NCI-H1930 (cell line): ENCODE results near the gene LONP1.

Source experiments
- DNase-seq, 2 experiments: peaks; one replicate each; lab custom pipeline; 2025; lab: John Stamatoyannopoulos, UW

Gene LONP1

DNA sequence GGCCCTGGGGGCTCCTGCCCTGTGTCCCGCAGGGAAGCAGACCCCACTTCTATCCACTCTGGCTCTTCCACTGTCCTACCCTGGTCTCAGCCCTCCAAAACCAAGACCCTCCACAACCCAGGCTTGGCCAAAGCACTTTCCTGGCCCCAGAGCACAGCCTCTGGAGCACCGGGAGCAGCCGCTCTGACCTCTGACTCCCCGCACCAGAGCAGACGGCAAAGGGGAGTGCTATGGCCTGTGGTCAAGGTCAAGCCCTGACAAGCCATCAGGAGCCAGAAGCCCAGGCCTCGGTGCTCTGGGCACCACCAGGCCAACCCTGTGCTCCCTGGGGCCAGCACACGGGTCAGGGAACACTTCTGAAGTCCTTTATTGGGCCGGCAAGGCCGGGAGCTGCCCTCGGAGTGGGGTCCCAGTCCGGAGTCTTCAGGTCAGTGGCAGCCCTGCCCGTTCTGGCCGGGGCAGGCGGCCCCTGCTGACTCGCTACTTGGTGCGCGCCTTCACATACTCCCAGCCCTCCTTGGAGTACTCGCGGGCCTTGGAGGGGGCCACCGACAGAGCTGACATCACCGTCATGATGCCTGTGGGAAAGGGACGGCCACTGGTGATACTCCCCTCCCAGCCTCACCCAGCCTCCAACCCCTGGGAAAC is 41.8 kb downstream of the LONP1 start:
- no peak for DNase-seq

DNA sequence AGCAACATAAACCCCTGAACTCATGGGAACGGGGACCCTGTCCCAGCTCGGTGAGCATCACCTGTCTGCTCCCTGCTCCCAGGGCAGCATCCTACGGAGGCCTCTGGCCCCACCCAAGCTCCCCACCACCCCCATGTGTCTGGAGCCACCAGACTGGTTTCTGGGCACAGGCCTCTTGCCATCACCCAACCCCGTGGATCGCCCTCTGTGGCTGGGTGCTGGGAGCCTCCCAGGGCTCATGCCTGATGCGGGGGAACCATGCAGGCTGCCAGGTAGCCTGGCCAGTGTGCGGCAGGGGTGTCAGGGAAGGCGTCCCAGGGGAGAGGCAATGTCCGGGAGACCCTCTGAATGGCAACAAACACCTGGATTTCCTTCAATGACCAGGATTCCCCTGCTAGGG is 42.4 kb downstream of the LONP1 start:
- no peak for DNase-seq

DNA sequence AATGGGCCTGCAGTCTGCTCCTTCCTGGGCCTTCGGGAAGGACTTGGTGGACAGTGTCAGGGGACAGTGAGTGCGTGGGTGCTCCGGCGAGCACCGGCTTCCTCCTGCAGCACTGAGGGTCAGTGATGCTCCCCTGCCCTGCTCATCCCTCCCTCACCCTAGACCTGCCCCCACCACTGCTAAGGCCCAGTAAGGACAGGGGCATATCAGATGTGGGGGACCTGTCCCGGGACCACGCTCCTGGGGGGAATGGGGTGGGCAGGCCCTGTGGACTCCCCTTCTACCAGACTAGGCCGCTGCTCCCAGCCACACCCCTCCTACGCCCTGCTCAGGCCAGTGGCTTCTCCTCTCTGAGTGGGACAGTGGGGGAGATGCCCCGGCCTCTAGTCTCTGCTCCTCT is 42.8 kb downstream of the LONP1 start:
- DNase-seq, result no peak

DNA sequence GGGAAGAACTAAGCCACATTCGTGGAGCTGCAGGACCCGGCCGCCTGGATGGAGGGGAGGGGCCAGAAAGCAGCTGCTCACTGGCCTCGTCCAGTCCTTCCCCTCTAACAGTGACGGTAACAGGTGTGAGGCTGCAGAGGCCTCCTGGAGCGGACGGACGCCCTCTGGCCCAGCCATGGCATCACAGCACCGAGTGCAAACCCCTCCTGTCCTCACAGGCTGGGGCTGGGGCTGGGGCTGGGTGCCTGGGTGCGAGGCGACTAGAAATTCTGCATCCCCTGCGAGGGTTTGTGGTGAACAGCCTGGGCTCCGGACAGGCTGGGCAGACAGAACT is 43.2 kb downstream of the LONP1 start:
- no peak for DNase-seq

DNA sequence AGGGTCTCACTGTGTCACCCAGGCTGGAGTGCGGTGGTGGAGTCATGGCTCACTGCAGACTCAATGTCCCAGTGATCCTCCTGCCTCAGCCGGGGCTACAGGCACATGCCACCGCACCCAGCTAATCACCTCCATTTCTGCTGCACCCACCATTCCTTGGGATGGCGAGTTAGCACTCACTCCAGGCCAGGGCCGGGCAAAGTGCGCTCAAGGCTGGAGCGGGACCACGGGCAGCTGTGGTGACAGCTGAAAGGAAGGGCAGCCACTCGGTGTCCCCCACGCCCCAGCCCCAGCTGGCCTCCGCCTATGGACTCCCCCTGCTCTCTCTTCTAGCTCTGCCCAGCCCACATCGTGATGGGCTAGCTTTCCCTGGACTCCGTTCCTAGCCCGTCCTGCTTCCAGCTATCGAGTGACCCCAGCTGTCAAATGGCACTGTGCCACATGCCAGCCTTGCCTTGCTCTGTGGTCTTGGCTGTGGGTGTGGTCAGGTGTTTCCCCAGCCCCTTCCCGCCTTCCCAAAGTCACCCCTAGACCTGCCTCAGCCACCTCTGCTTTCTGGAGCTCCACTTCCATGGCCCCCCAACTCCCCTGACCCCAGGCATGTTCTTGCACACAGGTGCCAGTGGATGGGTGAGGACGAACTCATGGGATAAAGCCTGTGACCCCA is 43.7 kb downstream of the LONP1 start:
- DNase-seq, result no peak

DNA sequence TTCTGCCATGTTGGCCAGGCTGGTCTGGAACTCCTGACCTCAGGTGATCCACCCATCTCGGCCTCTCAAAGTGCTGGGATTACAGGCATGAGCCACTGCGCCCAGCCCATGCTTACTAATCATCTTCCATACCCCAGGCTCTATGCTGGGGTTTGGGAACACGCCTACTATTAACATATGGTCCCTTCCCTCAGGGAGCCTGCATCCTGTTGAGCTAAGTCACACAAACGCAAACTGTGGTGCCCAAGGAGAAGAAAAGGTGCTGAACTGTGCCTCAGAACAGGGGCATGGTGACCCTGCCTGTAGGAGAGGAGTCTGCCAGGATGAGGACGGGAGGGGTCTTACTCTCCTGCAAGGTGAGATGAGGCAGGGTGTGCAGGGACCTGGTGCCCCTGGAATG is 45.2 kb downstream of the LONP1 start:
- DNase-seq, result no peak

DNA sequence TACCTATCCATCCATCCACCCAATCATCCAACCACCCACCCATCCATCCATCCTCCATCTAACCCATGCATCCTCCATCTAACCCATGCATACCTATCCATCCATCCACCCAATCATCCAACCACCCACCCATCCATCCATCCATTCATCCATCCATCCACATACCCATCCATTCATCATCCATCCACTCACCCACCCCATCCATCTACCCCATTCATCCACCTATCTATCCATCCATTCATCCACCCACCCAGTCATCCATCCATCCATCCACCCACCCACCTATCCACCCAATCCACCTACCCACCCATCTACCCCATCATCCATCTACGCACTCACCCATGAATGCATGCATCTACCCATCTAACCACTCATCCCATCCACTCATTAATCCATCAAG is 46.2 kb downstream of the LONP1 start:
- no peak for DNase-seq

DNA sequence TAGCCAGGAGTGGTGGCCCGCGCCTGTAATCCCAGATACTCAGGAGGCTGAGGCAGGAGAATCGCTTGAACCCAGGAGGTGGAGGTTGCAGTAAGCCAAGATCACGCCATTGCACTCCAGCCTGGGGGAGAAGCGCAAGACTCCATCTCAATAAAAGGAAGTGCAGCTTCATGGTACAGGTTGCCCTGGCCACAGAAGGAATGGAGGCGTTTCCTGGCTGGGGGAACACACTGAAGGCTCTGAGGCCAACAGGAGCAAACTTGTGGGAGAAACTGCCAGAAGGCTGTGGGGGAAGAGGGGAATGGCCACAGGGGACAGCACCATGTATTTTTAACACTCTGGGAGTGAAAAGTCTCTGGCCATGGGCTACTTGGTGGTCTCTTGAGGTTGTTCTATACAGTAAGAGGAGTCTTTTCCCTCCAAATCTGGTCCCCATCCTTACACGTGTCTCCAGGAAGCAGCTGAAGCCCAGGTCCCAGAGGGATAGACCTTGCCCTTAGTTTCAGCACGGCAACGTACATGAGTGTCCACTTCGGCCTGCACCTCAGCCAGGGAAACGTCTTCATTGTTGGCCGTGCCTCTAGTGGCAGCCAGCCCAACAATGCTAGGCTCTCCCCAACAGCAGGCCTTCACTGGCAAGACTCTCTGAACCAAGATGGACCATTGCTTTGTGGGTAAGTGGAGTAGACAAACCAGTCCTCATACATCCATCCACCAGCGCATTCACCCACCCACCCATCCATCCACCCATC is 47.1 kb downstream of the LONP1 start:
- DNase-seq, result no peak

DNA sequence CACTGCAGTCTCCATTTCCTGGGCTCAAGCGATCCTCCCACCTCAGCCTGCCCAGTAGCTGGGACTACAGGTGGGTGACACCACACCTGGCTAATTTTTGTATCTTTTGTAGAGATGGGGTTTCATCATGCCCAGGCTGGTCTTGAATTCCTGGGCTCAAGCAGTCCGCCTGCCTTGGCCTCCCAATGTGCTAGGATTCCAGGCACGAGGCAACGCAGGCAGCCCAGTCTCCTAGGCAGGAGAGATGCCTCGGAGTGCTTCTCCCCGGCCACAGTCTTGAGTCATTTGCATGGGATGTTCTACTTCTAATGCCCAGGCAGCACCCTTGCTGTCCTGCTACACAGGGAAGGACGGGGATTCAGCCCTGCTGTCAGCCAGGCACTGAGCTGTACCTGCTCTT is 48.3 kb downstream of the LONP1 start:
- no peak for DNase-seq

DNA sequence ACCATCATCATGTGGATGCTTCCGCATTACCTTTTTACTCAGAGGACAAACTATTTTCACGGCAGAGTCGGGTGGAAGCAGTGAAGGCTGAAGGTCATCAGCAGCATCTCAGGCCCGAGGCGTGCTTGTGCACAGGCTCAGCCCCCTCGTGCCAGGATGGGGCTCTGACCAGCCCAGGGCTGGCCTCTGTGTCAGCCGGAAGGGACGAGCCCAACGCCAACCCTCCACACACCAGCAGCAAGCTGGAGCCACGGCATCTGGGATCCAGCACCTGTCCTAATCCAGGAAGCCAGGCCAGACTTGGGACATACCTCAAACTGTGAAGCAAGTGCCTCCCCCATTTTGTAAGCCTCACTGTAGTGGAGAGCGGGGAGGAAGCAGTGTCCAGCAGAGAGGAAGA is 50.7 kb downstream of the LONP1 start:
- no peak for DNase-seq

DNA sequence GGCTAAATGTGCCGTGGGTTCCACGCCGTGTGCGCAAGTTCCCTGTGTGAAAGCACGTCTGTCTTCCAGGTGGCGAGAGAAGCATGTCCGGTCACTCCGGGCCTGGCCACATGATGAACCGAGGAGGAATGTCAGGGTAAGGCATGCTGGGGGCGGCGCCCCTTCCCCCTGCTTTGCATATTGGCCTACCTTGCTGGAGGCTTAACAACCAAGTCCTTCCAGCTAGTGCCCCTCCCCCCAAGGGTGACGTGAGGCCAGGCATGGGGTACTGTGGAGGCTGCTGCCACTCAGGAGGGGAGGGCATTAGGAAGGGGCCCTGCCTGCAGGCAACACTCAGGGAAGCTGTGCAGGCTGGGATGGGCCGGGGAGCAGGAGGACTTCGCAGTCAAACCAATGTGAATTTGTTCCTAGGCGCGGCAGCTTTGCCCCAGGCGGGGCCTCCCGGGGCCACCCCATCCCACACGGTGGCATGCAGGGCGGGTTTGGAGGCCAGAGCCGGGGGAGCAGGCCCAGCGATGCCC is 52.1 kb downstream of the LONP1 start:
- DNase-seq, result no peak

DNA sequence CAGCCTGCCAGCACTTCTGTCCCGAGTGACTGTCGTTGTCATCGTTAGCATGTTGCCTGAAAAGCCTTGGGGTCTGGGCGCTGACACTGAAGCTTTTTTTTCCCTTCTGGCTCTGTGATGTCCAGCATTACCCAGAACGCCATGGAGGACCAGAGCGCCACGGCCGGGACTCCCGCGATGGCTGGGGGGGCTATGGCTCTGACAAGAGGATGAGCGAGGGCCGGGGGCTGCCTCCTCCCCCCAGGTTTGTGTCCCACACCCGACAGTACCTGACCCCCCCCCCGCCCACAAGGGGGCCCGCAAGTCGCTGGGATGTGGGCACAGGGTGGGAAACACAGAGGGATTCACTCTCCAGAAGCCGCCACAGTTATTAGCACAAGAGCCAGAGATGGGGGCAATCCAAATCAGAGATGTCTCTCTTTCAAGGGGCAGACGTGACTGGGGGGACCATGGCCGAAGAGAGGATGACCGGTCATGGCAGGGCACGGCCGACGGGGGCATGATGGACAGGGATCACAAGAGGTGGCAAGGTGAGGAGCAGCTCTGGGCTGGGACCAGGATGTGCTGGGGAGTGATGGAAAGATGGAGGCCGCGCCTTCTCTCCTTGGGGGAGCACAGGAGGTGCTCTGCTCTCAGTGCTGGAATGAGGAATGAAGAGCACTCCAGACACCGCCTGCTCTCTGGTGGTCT is 52.9 kb downstream of the LONP1 start:
- DNase-seq, result no peak

DNA sequence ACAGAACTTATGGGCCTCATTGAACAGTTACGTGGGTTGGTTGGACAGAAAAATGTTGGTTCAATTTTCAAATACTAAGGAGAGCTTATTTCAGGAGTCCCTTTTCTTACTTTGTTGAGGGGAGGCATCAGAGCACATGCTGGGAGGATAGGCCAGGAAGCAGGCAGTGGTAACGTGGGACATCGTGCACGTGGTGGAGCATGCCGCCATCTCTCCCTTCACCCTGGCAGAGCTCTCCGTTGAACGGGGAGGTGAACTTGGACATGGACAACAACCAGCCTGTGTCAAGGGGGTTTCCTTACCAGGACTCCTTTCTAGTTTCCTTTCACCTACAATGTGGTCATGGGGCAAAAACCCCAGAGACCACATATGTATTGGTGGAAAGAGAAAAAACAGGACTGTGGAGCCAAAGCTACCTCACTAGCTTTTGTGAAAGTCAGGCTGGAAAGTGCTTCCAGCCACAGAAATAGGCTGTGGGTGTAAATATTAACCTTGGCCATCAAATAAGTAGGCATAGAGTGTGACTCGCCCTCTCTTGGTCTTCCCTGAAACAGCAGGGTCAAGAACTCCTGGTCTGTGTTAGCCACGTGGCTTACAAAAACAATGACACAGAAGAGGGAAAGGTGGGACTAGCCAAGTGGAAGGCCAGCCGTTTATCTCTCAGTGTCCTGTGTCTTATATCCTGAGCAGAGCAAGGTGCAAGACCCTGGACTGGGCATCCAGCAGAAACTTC is 54.0 kb downstream of the LONP1 start:
- DNase-seq, result no peak

DNA sequence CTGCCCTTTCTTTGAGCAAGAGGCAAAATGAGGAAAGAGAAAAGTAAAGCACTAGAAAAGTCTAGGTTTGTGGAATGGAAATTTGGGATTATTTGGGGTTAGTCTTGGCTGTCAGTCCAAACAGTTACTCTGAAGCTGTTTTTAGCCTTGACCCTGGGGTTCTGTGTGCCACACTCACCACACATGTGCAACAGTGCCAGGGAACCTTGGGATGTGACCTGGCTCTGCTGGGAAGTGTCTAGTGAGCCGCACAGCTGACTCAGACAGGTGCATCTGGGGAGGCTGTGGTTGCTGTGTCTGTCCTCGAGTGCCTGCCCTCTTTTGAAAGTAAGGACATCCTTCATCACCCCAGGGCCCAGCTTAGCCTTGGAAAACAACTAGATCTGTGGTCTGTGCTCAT is 55.4 kb downstream of the LONP1 start:
- no peak for DNase-seq

DNA sequence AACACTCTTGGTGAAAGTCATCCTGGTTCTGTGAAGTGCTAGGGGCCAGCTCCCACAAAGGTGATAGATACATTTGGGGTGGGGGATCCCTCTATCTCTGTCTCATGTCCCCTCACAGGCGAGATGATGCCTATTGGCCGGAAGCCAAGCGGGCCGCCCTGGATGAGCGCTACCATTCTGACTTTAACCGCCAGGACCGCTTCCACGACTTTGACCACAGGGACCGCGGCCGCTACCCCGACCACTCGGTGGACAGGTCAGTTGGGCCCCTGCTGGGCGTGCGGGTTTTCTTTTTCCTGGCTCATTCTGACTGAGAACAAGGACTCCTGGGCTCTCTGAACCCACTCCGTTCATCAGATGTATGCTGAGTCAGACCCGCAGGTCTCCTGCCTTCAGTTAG is 56.0 kb downstream of the LONP1 start:
- DNase-seq, result no peak

DNA sequence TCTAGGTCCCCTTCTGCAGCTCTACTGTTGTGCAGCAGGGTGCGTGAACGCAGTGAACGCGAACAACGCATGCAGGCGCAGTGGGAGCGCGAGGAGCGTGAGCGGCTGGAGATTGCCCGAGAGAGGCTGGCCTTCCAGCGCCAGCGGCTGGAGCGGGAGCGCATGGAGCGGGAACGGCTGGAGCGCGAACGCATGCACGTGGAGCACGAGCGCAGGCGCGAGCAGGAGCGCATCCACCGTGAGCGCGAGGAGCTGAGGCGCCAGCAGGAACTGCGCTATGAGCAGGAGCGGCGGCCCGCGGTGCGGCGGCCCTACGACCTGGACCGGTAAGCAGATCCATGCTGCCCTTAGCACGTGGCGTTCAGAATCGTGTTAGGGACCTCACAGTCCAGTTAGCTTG is 58.5 kb downstream of the LONP1 start:
- DNase-seq, result no peak

DNA sequence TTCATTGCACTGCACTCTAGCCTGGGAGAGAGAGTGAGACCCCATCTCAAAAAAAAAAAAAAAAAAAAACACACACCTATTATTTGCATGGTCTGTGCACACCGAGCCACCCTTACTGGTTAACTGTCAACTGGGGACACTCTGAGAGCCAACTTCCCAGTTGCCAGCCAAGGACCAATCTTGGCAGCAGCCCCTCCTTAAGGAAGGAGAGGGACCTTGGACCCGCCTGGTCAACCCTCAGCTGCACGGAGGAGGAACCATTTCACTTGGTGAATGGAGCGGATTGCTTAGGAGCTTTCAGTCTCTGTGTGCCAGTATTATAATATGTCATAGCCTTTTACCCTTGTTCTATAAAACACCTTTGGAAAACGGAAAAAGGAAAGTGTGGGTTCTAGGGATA is 64.5 kb downstream of the LONP1 start:
- no peak for DNase-seq

DNA sequence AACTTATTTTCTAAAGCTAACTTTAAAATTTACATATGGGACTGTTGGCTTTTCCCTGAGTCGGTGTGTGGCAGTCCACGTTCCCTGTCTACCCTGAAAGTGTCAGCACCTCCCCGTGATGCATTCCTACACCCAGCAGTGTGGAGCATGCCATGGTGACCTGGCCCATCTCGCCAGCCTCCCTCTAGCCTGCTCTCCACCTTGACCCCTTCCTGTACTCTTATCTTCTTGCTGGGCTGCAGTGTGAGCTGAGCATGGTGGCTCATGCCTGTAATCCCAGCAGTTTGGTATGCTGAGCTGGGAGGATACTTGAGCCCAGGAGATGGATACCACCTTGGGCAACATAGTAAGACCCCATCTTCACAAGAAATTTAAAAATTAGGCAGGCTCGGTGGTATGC is 65.0 kb downstream of the LONP1 start:
- no peak for DNase-seq

DNA sequence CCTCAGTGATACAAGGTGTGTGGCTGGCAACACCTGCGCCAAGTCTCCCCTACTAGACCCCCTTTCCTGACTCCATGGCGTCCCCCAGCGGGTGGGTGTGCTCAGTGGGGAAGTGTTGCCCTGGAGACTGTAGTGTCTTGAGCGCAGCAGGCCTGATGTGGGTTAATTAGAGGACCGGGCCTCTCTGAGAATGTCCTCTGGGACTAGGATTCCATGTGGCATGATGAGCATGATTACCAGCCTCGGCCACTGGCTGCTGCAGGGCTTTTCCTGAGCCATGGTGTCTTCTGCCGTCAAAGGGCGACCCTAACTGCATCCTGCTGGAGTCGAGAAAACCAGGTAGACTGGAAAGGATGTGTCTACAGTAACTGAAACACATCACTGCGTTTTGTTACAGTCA is 67.7 kb downstream of the LONP1 start:
- no peak for DNase-seq

DNA sequence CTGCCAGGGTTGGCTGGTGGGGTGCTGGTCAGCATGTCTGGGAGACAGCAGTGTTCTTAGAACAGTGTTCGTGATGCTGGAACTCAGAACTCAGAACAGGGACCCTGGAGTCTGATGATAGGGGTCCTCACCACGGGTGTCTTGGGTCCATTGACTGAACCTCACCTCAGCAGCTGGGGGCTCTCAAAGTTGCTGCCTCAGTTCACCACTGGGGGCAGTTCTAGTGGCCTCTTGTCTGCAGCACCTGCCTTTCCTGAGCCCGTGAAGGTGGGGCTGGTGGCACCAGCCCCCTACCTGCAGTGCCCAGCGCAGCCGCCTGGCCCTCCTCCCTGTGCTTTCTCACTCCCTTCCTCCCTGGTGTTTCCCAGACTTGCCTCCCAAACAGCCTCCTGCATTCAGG is 68.6 kb downstream of the LONP1 start:
- DNase-seq, result no peak

DNA sequence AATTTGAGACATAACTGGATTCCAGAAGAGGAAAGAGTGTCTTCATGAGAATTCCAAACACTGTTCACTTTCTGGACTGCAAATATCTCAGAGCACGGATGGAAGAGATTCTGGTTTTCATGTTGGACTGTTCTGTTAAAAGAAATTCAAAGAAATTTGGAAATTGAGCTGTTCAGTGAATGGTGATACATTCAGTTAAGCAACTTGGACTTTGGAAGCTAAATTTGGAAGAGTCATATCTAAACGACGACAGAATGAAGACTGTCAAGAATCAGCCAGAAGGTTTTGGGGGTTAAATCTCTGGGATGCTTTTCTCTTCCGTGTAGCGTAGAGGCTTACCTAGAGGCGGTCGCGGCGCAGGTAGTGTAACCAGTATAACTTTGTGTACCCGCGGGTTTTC is 71.5 kb downstream of the LONP1 start:
- DNase-seq, result no peak

DNA sequence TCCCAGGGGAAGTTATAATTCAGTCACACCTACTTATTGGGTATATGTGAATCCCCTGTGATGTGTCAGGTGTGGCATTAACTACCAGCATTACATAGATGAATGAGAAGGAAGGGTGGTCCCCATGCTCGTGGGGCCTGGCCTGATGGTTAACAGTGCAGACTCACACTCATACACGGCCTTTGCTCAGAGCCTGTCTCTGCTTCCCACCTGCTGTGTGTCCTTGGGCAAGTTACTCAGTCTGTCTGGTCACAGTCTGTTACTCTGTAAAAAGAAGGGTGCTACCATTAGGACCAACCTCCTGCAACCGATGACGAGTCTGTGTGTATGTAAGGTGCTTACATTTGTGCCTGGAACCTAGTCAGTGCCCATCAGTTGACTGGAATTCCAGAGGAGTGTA is 73.2 kb downstream of the LONP1 start:
- DNase-seq, result no peak
